ENCODE measurements around the gene DLST.

- TF ChIP-seq PATZ1 (CRISPR knock-in tag; IDR thresholded peaks at IDR 0.05; ENCODE audit: borderline replicate concordance) (no peak), TOX (CRISPR knock-in tag; IDR thresholded peaks at IDR 0.05; ENCODE audit: borderline replicate concordance) (no peak), RARB (CRISPR knock-in tag; IDR thresholded peaks at IDR 0.05) (no peak), TCF4 (CRISPR knock-in tag; IDR thresholded peaks at IDR 0.05; ENCODE audit: borderline replicate concordance) (no peak), ZFP30 (CRISPR knock-in tag; IDR thresholded peaks at IDR 0.05) (no peak), ZC3H10 (CRISPR knock-in tag; IDR thresholded peaks at IDR 0.05) (no peak), ZNF565 (CRISPR knock-in tag; conservative IDR thresholded peaks at IDR 0.05; ENCODE audit: low read depth) (no peak), GLIS3 (CRISPR knock-in tag; IDR thresholded peaks at IDR 0.05) (no peak), BACH2 (CRISPR knock-in tag; IDR thresholded peaks at IDR 0.05; ENCODE audit: borderline replicate concordance) (no peak), CSDC2 (CRISPR knock-in tag; IDR thresholded peaks at IDR 0.05) (no peak), ZFP3 (CRISPR knock-in tag; IDR thresholded peaks at IDR 0.05) (no peak)
- TF ChIP-seq, protein P1, sequence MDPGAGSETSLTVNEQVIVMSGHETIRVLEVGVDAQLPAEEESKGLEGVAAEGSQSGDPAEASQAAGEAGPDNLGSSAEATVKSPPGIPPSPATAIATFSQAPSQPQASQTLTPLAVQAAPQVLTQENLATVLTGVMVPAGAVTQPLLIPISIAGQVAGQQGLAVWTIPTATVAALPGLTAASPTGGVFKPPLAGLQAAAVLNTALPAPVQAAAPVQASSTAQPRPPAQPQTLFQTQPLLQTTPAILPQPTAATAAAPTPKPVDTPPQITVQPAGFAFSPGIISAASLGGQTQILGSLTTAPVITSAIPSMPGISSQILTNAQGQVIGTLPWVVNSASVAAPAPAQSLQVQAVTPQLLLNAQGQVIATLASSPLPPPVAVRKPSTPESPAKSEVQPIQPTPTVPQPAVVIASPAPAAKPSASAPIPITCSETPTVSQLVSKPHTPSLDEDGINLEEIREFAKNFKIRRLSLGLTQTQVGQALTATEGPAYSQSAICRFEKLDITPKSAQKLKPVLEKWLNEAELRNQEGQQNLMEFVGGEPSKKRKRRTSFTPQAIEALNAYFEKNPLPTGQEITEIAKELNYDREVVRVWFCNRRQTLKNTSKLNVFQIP (CRISPR knock-in tag; IDR thresholded peaks at IDR 0.05; ENCODE audit: borderline replicate concordance, low read depth): no peak
- TF ChIP-seq, protein P2, sequence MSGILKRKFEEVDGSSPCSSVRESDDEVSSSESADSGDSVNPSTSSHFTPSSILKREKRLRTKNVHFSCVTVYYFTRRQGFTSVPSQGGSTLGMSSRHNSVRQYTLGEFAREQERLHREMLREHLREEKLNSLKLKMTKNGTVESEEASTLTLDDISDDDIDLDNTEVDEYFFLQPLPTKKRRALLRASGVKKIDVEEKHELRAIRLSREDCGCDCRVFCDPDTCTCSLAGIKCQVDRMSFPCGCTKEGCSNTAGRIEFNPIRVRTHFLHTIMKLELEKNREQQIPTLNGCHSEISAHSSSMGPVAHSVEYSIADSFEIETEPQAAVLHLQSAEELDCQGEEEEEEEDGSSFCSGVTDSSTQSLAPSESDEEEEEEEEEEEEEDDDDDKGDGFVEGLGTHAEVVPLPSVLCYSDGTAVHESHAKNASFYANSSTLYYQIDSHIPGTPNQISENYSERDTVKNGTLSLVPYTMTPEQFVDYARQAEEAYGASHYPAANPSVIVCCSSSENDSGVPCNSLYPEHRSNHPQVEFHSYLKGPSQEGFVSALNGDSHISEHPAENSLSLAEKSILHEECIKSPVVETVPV (CRISPR knock-in tag; IDR thresholded peaks at IDR 0.05): no peak
- TF ChIP-seq, protein P3, sequence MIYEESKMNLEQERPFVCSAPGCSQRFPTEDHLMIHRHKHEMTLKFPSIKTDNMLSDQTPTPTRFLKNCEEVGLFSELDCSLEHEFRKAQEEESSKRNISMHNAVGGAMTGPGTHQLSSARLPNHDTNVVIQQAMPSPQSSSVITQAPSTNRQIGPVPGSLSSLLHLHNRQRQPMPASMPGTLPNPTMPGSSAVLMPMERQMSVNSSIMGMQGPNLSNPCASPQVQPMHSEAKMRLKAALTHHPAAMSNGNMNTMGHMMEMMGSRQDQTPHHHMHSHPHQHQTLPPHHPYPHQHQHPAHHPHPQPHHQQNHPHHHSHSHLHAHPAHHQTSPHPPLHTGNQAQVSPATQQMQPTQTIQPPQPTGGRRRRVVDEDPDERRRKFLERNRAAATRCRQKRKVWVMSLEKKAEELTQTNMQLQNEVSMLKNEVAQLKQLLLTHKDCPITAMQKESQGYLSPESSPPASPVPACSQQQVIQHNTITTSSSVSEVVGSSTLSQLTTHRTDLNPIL (CRISPR knock-in tag; IDR thresholded peaks at IDR 0.05; ENCODE audit: low read depth): no peak
Observed at GRCh38 chr14:74945261-74945851, 63.6 kb downstream of the DLST start.

Measured in SK-N-SH treated with all-trans-retinoic acid at 6 μM for 48 hours (cell line).